Activated T-helper 17 cell treated with anti-CD3 and anti-CD28 coated beads, Interleukin-2, amount 50 U/mL, for 72 hours (primary cell): ENCODE results near the gene UBE2G2. TPM values are rescaled to one million over a fixed set of nuclear protein-coding genes. Genes with fewer than 3 reads are reported as not detected.

ENCODE experiments used
- ATAC-seq: fragments of 150-1000 bp; cut with Tn5 transposase; replicated peaks from 2 replicates; pipeline ENCODE4 v1.10.0; 2021; ENCODE audit warnings: mild to moderate bottlenecking, moderate library complexity
- H3K27ac Mint-ChIP-seq: one replicate; pipeline ENCODE4 v1.8.0; 2022; ENCODE audit warnings: mixed read lengths
- H3K27me3 Mint-ChIP-seq: one replicate; pipeline ENCODE4 v1.8.0; 2022; ENCODE audit warnings: mixed read lengths
- H3K36me3 Mint-ChIP-seq: one replicate; pipeline ENCODE4 v1.8.0; 2022; ENCODE audit warnings: low read depth, mild to moderate bottlenecking, mixed read lengths
- H3K4me1 Mint-ChIP-seq: one replicate; pipeline ENCODE4 v1.8.0; 2022; ENCODE audit warnings: mixed read lengths
- H3K4me3 Mint-ChIP-seq: one replicate; pipeline ENCODE4 v1.8.0; 2022; ENCODE audit warnings: mild to moderate bottlenecking, mixed read lengths
- H3K9me3 Mint-ChIP-seq: one replicate; pipeline ENCODE4 v1.8.0; 2022; ENCODE audit warnings: mixed read lengths
- total RNA-seq, 2 donors: library from RNA; stranded (reverse); gene quantifications; one replicate each; pipeline ENCODE4 v1.2.3, GENCODE V29; 2022

Gene UBE2G2
- total RNA-seq, 2 donors from 2014 or later, result 88.9 to 136 TPM

DNA sequence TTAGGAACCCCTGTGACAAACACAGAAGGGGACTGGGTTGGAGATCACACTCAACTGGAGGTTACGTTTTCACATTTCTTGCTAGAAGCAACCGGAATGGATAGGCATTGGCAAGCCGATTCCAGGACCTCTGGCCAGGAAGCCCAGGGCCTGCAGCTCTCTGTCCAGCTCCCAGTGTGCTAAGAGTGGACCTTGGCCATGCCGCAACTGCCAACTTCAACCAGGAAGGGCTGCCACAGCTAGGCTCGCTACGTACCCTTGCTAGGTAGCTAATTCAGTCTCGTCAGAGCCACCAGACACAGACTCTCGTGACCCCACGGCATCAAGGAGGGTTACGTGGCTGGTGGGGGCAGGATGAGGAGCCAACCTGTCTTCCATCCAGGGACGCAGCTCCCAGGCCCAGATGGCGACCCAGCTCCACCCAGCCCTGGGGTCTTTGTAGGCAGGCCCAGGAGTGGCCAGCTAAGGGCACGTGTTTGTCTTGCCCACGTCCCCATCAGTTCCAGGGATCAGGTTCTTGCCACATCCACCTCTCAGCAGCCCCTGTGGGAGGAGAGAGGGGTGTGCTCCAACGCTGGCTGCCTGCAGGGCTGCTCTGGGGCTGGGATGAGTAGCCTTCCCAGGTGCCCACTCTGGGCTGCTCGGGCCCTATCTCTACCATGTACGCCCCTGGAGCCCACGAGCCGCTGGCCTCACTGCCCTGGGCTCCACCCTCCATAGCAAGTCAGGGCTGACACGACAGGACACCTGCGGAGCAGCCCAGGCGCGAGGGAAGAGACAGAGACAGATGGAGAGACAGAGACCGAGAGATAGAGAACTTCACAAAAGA is 39.2 kb downstream of the UBE2G2 start:
- no peaks in the 10 kb centered on the region for H3K9me3 Mint-ChIP-seq
- H3K27ac Mint-ChIP-seq, result no peak overlapping the region
- H3K4me1 Mint-ChIP-seq, result peaks cover 8% of the 10 kb centered on the region
- ATAC-seq, result no peak
- H3K36me3 Mint-ChIP-seq, result no peaks in the 10 kb centered on the region
- H3K27me3 Mint-ChIP-seq, result no peaks in the 10 kb centered on the region
- H3K4me3 Mint-ChIP-seq, result no peak overlapping the region

DNA sequence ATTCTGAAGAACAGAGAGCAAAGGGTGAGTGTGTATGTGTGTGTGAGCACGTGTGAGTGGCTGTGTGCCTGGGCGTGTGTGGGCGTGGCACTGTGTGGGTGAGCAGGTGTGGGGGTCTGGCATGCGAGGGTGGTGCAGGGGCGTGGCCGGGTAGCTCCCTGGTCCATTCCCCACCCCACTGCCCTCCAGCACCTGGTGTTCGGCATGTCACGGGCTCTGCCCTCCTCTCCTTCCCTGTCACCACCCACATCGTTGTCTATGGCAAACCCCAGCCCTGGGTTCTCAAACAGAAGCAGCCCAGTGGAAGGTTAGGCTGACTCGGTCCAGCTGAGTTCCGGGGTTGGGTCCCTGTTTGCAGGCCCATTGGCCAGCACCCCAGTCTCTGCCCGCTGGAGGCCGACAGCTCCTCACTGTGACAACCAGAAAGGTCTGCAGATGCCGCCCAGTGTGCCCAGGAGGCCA is 39.8 kb downstream of the UBE2G2 start:
- Mint-ChIP-seq H3K27ac (peak overlapping the region; percentile 3), H3K4me1 (peaks cover 8% of the 10 kb centered on the region), H3K4me3 (no peak overlapping the region), H3K36me3 (no peaks in the 10 kb centered on the region), H3K9me3 (no peaks in the 10 kb centered on the region), H3K27me3 (no peaks in the 10 kb centered on the region)
- no peak for ATAC-seq

DNA sequence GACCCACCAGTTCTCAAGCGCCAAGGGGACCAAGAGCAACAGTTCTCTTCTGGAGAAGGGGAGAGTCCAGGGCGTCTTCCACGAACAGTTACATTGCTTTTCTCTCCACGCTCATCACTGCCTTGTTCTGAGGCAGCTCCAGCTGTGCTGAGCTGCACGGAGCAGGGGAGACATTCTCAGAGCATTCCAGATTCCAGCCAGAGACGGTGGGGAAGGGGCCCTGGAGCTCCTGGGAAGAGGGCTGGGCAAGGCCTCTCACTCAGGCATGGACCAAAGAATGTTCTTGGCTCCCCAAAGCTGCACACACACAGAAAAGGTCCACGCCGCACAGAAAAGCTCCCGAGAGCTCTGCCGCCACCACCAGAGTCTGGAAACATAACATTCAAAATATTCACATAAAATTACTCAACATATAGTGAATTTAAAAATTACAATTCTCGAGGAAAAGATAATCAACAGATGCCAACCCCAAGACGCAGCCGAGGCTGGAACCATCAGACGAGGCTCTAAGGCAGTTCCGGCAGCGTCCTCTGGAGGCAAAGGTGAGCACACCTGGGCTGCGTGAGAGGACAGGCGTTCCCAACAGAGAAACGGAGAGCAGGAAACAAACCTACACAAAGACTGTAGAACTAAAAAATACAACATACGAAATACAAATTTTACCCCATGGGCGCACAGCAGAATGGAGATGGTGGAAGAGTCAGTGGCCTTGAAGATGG is 40.5 kb downstream of the UBE2G2 start:
- Mint-ChIP-seq H3K4me1 (peaks cover 8% of the 10 kb centered on the region), H3K9me3 (no peaks in the 10 kb centered on the region), H3K36me3 (no peaks in the 10 kb centered on the region), H3K4me3 (no peak overlapping the region), H3K27ac (peak overlapping the region; percentile 3), H3K27me3 (no peaks in the 10 kb centered on the region)
- ATAC-seq, result no peak

DNA sequence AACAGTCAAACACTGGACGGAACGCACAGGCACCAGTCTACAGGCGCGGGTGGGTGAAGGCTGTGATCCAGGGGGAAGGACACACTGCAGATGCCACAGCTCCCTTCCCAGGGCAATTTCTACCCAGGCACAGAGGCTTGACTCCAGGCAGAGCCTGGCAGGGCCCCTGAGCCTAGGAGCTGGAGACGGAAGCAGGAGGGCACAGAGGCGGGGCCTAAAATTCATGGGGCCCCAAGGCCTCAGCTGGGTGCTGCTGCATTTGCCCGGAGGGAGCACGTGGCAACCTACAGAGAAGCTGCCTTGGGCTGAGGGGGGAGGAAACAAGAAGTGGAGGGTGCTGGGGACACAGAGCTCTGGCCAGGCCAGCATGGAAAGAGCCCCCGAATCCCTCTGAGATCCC is 41.2 kb downstream of the UBE2G2 start:
- Mint-ChIP-seq H3K27ac (no peak overlapping the region), H3K9me3 (no peaks in the 10 kb centered on the region), H3K27me3 (no peaks in the 10 kb centered on the region), H3K36me3 (no peaks in the 10 kb centered on the region), H3K4me3 (no peak overlapping the region), H3K4me1 (peaks cover 3% of the 10 kb centered on the region)
- no peak for ATAC-seq

DNA sequence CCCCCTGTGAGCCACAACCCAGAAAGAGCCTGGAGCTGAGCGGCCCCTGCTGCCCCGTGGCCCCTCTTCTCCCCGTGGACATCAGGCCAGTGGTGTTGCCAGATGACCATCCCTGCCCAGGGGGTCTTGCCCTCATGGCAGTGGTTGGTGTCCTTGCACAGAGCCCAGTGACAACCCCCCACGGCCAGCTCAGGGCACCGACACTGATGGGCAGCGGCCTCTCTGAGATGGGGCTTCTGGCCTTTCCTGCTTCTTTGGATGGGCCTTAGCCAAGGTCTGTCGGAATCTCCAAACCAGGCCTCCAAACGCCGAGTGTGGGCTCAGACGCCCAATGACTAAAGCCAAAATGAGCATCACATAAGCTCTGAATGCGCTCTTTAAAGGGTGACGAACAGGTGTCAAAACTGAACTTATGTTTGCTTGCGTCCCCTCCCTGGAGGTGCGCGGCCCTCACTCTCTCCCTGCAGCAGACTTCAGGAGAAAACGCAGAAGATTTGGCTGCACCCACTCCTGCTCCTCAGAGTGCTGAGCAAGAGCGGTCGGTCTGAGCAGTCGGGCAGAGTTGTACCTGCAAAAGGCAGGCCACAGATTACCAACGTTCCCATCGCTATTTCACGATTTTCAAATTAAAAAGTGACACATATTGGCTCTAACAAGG is 41.9 kb downstream of the UBE2G2 start:
- Mint-ChIP-seq H3K4me1 (no peaks in the 10 kb centered on the region), H3K27ac (no peak overlapping the region), H3K9me3 (no peaks in the 10 kb centered on the region), H3K36me3 (no peaks in the 10 kb centered on the region), H3K4me3 (no peak overlapping the region), H3K27me3 (no peaks in the 10 kb centered on the region)
- no peak for ATAC-seq

DNA sequence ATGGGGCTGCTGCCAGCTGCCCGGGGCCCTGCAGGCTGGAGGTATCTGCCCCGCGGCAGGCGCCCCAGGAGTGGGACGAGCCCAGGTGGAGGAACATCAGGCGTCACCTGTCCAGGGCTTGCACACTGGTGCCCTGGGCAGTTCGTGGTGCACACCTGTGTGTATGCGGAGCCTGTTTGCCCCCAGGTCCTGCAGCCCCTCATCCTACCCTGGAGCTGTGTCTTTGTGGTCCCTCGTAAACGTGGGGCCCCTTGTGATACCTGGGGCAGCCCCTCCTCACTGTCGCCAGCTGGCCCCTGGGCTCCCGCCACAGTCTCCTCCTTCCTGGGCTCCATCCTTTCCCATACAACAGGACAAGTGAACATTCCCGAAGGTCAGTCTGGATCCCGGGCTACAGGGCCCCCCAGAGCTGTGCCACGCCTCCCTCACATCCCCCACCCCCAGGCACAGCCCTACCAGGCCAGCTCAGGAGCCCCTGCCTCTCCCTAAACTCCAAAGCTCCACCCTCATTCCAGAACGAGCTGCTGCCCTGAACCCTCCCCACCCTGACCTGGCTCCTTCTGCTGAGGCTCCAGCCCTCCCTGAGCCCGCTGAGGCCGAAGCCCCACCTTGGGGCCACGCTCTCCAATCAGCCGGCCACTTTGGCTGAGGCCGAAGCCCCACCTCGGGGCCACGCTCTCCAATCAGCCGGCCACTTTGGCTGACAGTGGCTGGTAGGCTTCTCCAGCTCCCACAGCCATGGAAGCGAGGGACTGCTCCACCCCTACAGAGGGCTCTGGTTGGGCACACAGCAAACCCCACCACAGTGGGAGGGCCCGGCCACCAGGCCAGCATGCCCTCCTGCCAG is 42.6 kb downstream of the UBE2G2 start:
- Mint-ChIP-seq H3K36me3 (no peaks in the 10 kb centered on the region), H3K27me3 (no peaks in the 10 kb centered on the region), H3K4me1 (no peaks in the 10 kb centered on the region), H3K4me3 (no peak overlapping the region), H3K27ac (no peak overlapping the region), H3K9me3 (no peaks in the 10 kb centered on the region)
- ATAC-seq, result no peak

DNA sequence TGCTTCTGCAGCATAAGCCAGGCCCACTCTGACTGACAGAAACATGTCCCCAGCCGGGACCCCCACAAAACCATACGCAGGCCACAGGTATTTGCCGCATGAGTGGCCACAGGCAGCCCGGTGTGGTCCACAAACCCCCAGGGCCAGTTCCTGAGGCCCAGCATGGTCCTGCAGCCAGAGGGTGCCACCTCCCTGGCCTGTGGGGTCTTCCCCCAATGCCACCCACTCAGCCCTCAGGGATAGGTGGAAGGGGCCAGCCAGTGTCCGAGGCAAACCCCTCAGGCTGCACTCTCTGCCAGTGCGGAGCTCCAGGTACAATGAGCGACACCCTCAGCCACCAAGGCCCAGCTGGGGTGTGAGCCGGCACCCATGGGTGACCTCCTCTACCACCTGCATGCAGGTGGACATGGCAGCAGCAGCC is 43.5 kb downstream of the UBE2G2 start:
- Mint-ChIP-seq H3K27me3 (no peaks in the 10 kb centered on the region), H3K9me3 (no peaks in the 10 kb centered on the region), H3K27ac (no peak overlapping the region), H3K4me3 (no peak overlapping the region), H3K36me3 (no peaks in the 10 kb centered on the region), H3K4me1 (no peaks in the 10 kb centered on the region)
- no peak for ATAC-seq

DNA sequence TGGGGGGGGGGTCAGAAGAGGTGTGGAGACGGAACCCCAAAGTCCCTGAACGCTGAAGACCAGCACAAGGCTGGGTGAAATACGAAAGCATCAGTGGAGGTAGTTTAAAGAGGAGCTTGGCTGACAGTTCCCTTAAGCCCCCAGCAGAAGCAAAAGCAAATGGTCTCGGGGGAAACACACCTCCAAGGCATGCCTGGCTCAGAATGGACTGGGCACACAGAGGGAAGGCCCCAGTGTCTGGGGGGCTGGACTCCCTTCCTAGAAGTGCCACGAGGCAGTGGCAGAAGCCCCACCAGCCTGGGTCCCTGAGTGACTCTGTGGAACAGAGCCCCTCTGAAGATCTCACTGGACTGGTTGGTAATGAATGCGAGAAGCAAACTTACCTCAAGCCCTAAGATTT is 43.9 kb downstream of the UBE2G2 start:
- no peaks in the 10 kb centered on the region for H3K36me3 Mint-ChIP-seq

DNA sequence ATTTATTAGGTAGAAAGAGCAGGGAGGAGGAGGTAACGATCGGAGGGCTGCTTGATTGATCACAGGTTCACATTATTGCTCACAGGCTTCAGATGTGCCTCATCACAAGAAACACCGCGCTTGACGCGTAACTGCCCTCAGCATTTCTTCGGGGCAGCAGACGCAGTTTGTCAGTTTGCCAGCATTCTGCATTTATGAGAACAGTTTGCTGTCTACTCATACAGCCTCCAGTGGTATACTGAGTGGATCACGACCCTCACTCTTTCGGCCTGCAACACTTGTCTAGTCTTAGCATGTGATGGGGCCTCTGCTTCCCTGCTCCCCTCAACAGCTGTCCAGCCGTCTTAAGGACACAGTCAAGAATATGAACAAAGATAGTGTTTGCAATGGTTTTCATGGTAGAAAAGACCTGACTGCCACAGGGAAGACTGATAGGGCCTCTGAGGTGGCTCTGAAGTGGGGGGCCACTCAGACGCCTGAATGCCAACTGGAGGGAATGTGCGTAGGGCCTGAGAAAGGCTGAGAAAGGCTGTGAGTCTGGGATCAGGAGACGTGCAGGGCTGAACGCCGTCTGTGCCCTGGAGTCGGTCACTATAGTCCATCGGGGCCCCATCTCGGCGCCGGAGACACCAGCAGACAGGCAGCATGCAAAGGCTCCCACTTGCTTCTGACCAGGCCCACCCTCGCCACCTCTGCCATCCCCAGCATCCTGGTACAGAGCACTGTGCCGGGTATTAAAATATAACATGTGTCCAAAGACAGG is 45.0 kb downstream of the UBE2G2 start:
- H3K4me3 Mint-ChIP-seq, result no peak overlapping the region
- H3K9me3 Mint-ChIP-seq, result no peaks in the 10 kb centered on the region
- no peaks in the 10 kb centered on the region for H3K36me3 Mint-ChIP-seq
- H3K4me1 Mint-ChIP-seq, result no peaks in the 10 kb centered on the region
- ATAC-seq, result no peak
- no peak overlapping the region for H3K27ac Mint-ChIP-seq
- no peaks in the 10 kb centered on the region for H3K27me3 Mint-ChIP-seq

More for the DNA sequence above, 43.9 kb downstream of the UBE2G2 start:
- no peak for ATAC-seq
- Mint-ChIP-seq H3K9me3 (no peaks in the 10 kb centered on the region), H3K27me3 (no peaks in the 10 kb centered on the region), H3K4me3 (no peak overlapping the region), H3K4me1 (no peaks in the 10 kb centered on the region), H3K27ac (no peak overlapping the region)

DNA sequence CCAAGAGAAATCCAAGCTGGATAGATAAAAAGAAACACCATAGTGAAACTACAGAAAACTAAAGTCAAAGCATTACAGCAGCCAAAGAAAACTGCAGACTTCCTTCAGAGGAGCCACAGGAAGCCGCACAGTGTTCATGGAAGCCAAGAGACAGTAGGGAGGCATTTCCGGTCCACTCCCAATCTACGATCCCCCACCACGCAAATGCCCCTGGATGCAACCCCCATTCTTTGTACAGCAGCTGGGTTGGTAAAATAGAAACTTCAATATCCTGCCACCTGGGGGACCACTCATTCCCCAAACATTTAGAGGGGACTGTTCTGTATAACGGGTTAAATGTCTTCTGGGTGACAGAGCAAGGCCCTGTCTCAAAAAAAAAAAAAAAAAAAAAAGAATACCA is 46.4 kb downstream of the UBE2G2 start:
- Mint-ChIP-seq H3K9me3 (no peaks in the 10 kb centered on the region), H3K36me3 (no peaks in the 10 kb centered on the region), H3K27ac (no peak overlapping the region), H3K4me1 (no peaks in the 10 kb centered on the region), H3K27me3 (peaks cover 5% of the 10 kb centered on the region), H3K4me3 (no peak overlapping the region)
- ATAC-seq, result no peak

DNA sequence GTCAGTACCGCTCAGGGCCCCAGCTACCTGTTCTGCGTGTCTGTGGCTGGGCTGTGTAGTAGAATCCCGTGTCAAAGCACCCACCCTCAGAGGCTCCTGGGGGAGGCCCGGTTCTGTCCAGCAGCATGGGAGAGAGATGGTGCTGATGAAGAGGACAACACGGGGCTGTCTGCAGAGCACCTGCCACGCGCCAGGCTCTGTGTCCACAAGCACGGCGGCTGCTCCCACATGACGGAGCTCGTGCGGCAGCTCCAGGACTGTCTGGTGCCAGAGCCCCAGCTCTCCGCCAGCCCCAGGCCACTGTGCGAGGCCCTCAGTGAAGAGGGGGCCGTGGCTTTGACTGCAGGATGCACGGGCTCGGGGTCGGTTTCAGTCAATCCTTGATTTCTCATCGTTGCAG is 48.3 kb downstream of the UBE2G2 start:
- Mint-ChIP-seq H3K27me3 (peaks cover 5% of the 10 kb centered on the region), H3K9me3 (no peaks in the 10 kb centered on the region), H3K4me1 (no peaks in the 10 kb centered on the region), H3K27ac (no peak overlapping the region), H3K36me3 (no peaks in the 10 kb centered on the region), H3K4me3 (no peak overlapping the region)
- no peak for ATAC-seq

DNA sequence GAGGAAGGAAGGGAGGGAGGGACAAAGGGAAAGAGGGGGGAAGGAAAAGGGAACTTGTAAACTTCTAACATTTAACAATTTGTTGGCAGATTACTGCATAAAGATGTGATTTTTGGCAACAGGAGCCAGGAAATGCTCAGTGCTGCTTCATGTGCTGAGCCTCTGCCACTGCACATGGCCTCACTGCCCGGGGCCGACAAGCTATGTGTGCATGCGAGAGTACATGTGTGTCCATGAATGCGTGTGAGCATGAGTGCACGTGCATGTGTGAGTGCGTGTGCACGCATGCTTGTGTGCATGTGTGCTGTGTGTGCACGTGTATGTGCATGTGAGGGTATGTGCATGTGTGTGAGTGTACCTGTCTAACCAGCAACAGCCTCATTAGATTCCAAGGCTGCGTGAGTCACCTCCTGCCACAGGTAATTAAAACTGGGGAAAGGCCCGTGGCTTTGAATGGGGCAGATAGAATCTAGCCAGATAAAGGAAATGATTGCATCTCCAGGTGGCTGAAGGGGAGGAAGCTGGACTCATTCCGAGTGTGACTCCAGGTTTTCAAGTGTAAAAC is 48.9 kb downstream of the UBE2G2 start:
- no peak overlapping the region for H3K4me3 Mint-ChIP-seq
- ATAC-seq, result no peak
- peaks cover 5% of the 10 kb centered on the region for H3K27me3 Mint-ChIP-seq
- H3K9me3 Mint-ChIP-seq, result no peaks in the 10 kb centered on the region
- H3K36me3 Mint-ChIP-seq, result no peaks in the 10 kb centered on the region
- H3K27ac Mint-ChIP-seq, result no peak overlapping the region
- no peaks in the 10 kb centered on the region for H3K4me1 Mint-ChIP-seq

DNA sequence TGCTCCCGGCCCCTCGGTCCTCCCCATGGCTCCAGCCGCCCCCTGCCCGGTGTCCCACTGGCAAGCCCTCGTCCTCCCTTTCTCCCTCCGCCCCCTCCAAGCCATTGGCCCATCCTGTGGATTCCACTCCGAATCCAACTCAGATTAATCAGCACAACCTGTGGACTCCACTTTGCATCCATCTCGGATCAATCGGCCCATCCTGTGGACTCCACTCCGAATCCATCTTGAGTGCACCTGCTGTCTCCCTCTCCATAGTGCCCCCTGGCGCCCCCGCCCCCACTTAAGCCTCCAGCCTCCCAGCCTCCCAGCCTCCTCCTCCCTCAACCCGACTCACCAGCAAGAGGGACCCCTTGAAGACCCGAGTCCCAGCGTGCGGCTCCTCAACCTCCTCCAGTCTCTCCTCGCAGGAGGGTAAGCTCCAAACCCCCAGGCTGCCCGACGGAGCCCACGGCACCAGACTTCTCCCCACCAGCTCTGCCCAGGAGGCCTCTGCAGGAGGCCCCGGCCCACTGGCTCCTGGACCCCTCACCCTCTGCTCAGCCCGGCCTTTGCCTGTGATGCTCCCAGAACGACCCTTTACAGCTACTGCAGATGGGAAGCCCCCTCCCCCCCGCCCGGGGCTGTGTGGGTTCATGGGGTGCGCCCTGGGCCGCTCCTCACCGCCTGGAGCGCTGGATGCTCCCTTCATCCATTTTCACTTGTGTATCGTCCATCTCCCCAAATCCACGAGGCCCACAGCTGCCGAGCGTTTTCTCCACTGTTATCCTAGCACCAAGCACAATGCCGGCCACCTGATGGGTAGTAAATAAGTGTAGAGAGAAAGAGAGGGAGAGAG is 49.6 kb downstream of the UBE2G2 start:
- Mint-ChIP-seq H3K27ac (no peak overlapping the region), H3K4me3 (no peak overlapping the region), H3K36me3 (no peaks in the 10 kb centered on the region), H3K4me1 (no peaks in the 10 kb centered on the region), H3K27me3 (peaks cover 5% of the 10 kb centered on the region), H3K9me3 (no peaks in the 10 kb centered on the region)
- no peak for ATAC-seq
